K562 (cell line): ENCODE results near the gene CLCN6. TPM values are rescaled to one million over a fixed set of nuclear protein-coding genes. Genes with fewer than 3 reads are reported as not detected.

ENCODE experiments used
- FOXA3 ChIP-seq, 2 experiments: fragments of 450-650 bp in 1 of 2; sonication (generic) in 1 of 2; formaldehyde crosslinking; IDR thresholded peaks in 1 of 2; conservative IDR thresholded peaks in 1 of 2; 2 replicates each; pipeline versions ENCODE4 v1.4.0 to v1.8.0; 2020 to 2022; ENCODE audit warnings: mild to moderate bottlenecking in 2 of 2, missing genetic modification reagents in 1 of 2
- KDM5B ChIP-seq: fragments of 200-600 bp; sonication (generic); IDR thresholded peaks from 2 replicates; pipeline ENCODE4 v1.6.1; 2012; ENCODE audit warnings: low read depth, mild to moderate bottlenecking, moderate library complexity, low read length, control low read depth, inconsistent platforms; ENCODE audit not compliant: insufficient replicate concordance
- MAZ ChIP-seq, 2 experiments: fragments of 450-650 bp in 1 of 2; sonication (generic) in 1 of 2; formaldehyde crosslinking; IDR thresholded peaks in 1 of 2; conservative IDR thresholded peaks in 1 of 2; 2 replicates each; pipeline versions ENCODE4 v1.4.0 to v1.5.0; 2020; ENCODE audit warnings: mild to moderate bottlenecking in 1 of 2, missing genetic modification reagents in 1 of 2
- NCOR1 ChIP-seq: fragments of 450-650 bp; IDR thresholded peaks from 2 replicates; pipeline ENCODE4 v1.6.1; 2016; ENCODE audit warnings: mild to moderate bottlenecking, moderate library complexity
- RAD51 ChIP-seq: fragments of 450-650 bp; IDR thresholded peaks from 2 replicates; pipeline ENCODE4 v1.7.1; 2016; ENCODE audit warnings: low read depth, mild to moderate bottlenecking, borderline replicate concordance
- RBM14 ChIP-seq: fragments of 200-400 bp; formaldehyde crosslinking; IDR thresholded peaks from 2 replicates; pipeline ENCODE4 v1.6.1; 2018; ENCODE audit warnings: low read depth, mild to moderate bottlenecking, low read length, moderate library complexity, borderline replicate concordance; ENCODE audit not compliant: insufficient read depth
- SMAD3 ChIP-seq: fragments of 450-650 bp; formaldehyde crosslinking; conservative IDR thresholded peaks from 2 replicates; pipeline ENCODE4 v1.4.0; 2020; ENCODE audit warnings: mild to moderate bottlenecking
- SMARCC2 ChIP-seq: fragments of 450-650 bp; IDR thresholded peaks from 2 replicates; pipeline ENCODE4 v1.6.1; 2017; ENCODE audit warnings: antibody characterized with exemption, moderate library complexity, mild to moderate bottlenecking, low read depth
- U2AF1 ChIP-seq: fragments of 200-400 bp; formaldehyde crosslinking; optimal IDR thresholded peaks from 2 replicates; pipeline ENCODE3; 2017; ENCODE audit warnings: mild to moderate bottlenecking, low read depth, low read length, moderate library complexity
- USF1 ChIP-seq: sonication (generic); formaldehyde crosslinking; IDR thresholded peaks from 2 replicates; pipeline ENCODE4 v1.9.0; 2022; ENCODE audit warnings: mild to moderate bottlenecking, missing genetic modification reagents
- ZBTB9 ChIP-seq: fragments of 450-650 bp; formaldehyde crosslinking; IDR thresholded peaks from 2 replicates; pipeline ENCODE4 v1.4.0; 2020; ENCODE audit warnings: mild to moderate bottlenecking, moderate library complexity
- ZNF174 ChIP-seq: fragments of 250-450 bp; sonication (Bioruptor Pico); IDR thresholded peaks from 2 replicates; pipeline ENCODE4 v1.4.0; 2020; ENCODE audit warnings: mild to moderate bottlenecking
- ZNF699 ChIP-seq: fragments of 250-450 bp; sonication (Bioruptor Pico); IDR thresholded peaks from 2 replicates; pipeline ENCODE4 v1.8.0; 2021; ENCODE audit warnings: mild to moderate bottlenecking, moderate library complexity; ENCODE audit not compliant: insufficient replicate concordance
- ZNF79 ChIP-seq: fragments of 250-450 bp; sonication (Bioruptor Pico); IDR thresholded peaks from 2 replicates; pipeline ENCODE4 v1.4.0; 2020; ENCODE audit warnings: low read depth, mild to moderate bottlenecking, moderate library complexity
- ZZZ3 ChIP-seq: fragments of 450-650 bp; IDR thresholded peaks from 2 replicates; pipeline ENCODE4 v1.6.1; 2016; ENCODE audit warnings: antibody characterized with exemption, mild to moderate bottlenecking, moderate library complexity
- polyA plus RNA-seq, 8 experiments: library from polyadenylated mRNA; depleted of rRNA in 4 of 8; stranded (reverse) in 5 of 8; unstranded in 3 of 8; fragments of >200 nt; fragmentation: Nextera tagmentation in 2 of 8; fragmentation: Illumina TruSeq in 1 of 8; extraction: Ambion mirVana in 2 of 8; extraction: Trizol in 1 of 8; gene quantifications; 2 replicates each; pipeline versions ENCODE4 v1.2.1 to v1.2.3, GENCODE V29; 2011 to 2014; ENCODE audit warnings: inconsistent platforms in 1 of 8, missing spikeins in 1 of 8
- total RNA-seq, 7 experiments: library from RNA; depleted of rRNA in 6 of 7; stranded (reverse); fragments of >200 nt in 6 of 7; fragmentation: Illumina TruSeq in 2 of 7; extraction: Trizol in 2 of 7; gene quantifications; 2 replicates each; pipeline versions ENCODE4 v1.2.1 to v1.2.3, GENCODE V29; 2011 to 2021; ENCODE audit warnings: low replicate concordance in 1 of 7
- TF ChIP-seq, protein P1 (sequence below): sonication (generic); formaldehyde crosslinking; IDR thresholded peaks from 2 replicates; pipeline ENCODE4 v1.8.0; 2022; ENCODE audit warnings: mild to moderate bottlenecking, missing genetic modification reagents
- TF ChIP-seq, protein P2 (sequence below): fragments of 250-450 bp; sonication (Bioruptor Pico); IDR thresholded peaks from 2 replicates; pipeline ENCODE4 v1.5.0; 2021

CLCN6 gene
- total and polyA plus RNA-seq, 9 of the 15 experiments (the other 6 are each of a cell fraction or from before 2014, with no cell fraction given), result 2.0 to 21.8 (median 13.6) TPM

GRCh38 chr1:11787251-11787803, 18.7 kb upstream of the CLCN6 start (continued):
- TF ChIP-seq, protein P1, sequence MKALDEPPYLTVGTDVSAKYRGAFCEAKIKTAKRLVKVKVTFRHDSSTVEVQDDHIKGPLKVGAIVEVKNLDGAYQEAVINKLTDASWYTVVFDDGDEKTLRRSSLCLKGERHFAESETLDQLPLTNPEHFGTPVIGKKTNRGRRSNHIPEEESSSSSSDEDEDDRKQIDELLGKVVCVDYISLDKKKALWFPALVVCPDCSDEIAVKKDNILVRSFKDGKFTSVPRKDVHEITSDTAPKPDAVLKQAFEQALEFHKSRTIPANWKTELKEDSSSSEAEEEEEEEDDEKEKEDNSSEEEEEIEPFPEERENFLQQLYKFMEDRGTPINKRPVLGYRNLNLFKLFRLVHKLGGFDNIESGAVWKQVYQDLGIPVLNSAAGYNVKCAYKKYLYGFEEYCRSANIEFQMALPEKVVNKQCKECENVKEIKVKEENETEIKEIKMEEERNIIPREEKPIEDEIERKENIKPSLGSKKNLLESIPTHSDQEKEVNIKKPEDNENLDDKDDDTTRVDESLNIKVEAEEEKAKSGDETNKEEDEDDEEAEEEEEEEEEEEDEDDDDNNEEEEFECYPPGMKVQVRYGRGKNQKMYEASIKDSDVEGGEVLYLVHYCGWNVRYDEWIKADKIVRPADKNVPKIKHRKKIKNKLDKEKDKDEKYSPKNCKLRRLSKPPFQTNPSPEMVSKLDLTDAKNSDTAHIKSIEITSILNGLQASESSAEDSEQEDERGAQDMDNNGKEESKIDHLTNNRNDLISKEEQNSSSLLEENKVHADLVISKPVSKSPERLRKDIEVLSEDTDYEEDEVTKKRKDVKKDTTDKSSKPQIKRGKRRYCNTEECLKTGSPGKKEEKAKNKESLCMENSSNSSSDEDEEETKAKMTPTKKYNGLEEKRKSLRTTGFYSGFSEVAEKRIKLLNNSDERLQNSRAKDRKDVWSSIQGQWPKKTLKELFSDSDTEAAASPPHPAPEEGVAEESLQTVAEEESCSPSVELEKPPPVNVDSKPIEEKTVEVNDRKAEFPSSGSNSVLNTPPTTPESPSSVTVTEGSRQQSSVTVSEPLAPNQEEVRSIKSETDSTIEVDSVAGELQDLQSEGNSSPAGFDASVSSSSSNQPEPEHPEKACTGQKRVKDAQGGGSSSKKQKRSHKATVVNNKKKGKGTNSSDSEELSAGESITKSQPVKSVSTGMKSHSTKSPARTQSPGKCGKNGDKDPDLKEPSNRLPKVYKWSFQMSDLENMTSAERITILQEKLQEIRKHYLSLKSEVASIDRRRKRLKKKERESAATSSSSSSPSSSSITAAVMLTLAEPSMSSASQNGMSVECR (CRISPR knock-in tag), result peak; percentile 64; the same call in 1 of the 2 replicates
- TF ChIP-seq ZNF699 (CRISPR knock-in tag) (no peak), SMARCC2 (no peak), USF1 (CRISPR knock-in tag) (0 out of 2 replicates have a peak, but pooled peaks have one; percentile 24), U2AF1 (no peak), NCOR1 (0 out of 2 replicates have a peak, but pooled peaks have one; percentile 12), ZZZ3 (no peak), RAD51 (no peak), KDM5B (peak; percentile 33), FOXA3 (CRISPR knock-in tag; conservative IDR thresholded peaks at IDR 0.05 in 1 of 2, IDR thresholded peaks at IDR 0.05 in 1 of 2) (0 out of 4 replicates have a peak, but pooled peaks of 1 of the 2 experiments have one; percentile 1), MAZ (CRISPR knock-in tag; conservative IDR thresholded peaks at IDR 0.05 in 1 of 2, IDR thresholded peaks at IDR 0.05 in 1 of 2) (peak in 1 of 2 experiments; percentile 9; a peak in 2 of 4 replicates), RBM14 (no peak), ZNF174 (CRISPR knock-in tag) (0 out of 2 replicates have a peak, but pooled peaks have one; percentile 57), SMAD3 (CRISPR knock-in tag) (peak; percentile 50; the same call in 1 of the 2 replicates), ZBTB9 (CRISPR knock-in tag) (no peak), ZNF79 (no peak)
- TF ChIP-seq, protein P2, sequence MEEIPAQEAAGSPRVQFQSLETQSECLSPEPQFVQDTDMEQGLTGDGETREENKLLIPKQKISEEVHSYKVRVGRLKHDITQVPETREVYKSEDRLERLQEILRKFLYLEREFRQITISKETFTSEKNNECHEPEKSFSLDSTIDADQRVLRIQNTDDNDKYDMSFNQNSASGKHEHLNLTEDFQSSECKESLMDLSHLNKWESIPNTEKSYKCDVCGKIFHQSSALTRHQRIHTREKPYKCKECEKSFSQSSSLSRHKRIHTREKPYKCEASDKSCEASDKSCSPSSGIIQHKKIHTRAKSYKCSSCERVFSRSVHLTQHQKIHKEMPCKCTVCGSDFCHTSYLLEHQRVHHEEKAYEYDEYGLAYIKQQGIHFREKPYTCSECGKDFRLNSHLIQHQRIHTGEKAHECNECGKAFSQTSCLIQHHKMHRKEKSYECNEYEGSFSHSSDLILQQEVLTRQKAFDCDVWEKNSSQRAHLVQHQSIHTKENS (CRISPR knock-in tag), result no peak
- TF ChIP-seq, all 486 proteins: peak for 52
